NCI-H1436 (cell line): ENCODE measurements around the gene CPT2.

Experiments used
- DNase-seq: peaks from one replicate; lab custom pipeline; 2025; lab: John Stamatoyannopoulos, UW

CPT2 gene

DNA sequence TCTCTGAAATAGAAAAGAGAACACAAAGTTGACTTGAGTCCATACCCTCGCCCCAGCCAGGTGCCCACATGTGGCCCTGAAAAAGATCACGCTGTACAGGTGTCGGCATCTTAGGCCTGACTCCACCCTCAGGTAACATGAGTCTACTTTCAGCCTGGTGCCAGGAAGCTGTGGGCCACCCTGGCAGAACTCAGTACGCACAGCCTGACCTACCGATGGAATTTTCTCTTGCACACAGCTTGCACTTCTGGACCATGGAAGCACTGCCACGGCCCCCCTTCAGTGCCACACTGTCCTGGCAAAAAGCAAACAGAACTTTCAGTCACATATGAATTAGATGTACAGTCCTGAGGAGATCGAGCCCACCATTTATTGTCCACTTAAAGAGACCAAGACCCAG, 21.6 kb downstream of the CPT2 start:
- no peak for DNase-seq

DNA sequence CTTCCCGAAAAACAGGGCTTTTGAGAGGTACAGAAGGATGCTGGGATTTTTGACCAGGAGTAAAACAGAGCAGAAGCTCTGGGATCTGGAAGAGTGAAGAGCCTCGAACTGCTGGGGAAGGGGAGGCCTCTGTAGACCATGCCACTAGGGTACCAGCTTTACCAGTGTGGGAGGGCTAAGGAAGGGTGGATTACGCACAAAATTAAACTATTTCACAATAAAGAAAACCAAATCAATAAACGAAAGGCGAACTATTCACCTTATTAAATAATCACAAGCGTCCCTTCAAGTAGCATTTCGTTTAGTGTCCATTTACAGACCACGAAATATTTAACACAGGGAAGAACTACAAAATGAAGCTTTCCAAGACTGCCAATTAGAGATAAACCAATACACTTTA, 23.1 kb downstream of the CPT2 start:
- no peak for DNase-seq

DNA sequence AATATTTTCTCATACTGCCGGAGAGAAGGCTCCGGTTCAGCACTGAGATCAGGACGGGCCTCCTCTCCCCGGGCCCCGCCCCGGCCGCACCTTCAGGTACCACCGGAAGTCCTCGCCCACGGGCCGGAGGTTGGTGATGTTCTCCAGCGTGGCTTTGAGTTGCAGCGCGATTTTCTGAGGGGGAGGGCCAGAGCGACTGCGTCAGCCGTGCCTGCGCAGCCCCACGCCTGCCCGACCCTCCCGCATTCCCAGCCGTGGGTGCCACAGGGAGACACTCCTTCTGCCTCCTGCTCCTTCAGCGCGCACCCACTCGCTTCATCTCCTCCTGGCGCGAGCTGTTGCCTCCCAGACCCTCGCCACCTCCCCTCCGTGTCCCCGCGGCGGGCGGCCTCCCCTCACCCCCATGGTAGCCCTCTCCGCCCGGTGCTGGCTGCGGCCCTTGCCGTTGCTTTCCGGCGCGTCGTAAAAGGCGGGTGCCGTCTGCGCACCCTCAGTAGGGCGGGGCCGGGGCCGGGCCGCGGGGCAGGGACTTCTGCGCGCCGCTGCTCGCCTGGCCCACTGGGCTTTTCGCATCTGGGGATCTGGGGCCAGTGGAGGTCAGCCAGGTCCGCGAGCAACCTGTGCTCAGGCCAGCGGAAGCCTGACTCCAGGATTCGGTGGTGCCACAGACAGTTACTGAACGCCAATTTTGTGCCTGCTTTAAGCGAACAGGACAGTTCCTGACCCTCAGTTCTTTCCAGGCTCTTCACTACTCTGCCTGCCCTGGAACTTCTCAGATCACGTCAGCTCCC, 23.7 kb downstream of the CPT2 start, which contains the start of gene CZIB:
CZIB (minus strand) TSS at position 464 of the 791 bp plus-strand sequence; CDS start at position 405, 59 bp downstream.
- peak; percentile 87 for DNase-seq

DNA sequence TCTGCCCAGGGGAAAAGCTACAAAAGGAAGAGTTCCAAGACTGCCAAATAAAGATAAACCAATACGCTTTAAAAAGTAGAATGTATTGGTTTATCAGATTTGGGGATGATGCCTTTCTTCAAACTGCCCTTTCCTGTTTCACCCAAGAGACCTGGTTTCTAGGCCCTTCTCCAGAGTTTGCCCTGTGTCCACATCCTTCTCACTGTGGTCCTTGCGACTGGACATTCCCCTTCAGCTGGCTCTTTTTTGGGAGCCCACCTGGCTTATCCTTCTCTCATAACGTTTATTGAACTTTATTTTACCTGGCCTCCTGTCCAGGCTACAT, 24.3 kb downstream of the CPT2 start:
- no peak for DNase-seq

DNA sequence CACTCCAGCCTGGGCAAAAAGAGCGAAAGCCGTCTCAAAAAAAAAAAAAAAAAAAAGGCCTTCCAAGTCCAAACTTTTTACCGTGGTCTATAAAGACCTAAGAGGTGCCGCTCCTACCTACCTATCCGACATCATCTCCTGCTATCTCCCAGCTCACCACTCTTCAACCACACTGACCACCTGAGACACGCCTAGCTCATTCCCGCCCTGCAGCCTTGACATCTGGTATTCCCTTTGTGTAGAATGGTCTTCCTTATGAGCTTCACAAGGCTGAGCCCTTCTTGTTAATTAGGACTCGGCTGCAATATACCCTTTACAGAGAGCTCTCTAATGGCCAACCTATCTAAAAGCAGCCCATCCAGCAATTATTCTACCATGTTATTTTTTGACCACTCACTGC, 41.0 kb downstream of the CPT2 start:
- DNase-seq = no peak

DNA sequence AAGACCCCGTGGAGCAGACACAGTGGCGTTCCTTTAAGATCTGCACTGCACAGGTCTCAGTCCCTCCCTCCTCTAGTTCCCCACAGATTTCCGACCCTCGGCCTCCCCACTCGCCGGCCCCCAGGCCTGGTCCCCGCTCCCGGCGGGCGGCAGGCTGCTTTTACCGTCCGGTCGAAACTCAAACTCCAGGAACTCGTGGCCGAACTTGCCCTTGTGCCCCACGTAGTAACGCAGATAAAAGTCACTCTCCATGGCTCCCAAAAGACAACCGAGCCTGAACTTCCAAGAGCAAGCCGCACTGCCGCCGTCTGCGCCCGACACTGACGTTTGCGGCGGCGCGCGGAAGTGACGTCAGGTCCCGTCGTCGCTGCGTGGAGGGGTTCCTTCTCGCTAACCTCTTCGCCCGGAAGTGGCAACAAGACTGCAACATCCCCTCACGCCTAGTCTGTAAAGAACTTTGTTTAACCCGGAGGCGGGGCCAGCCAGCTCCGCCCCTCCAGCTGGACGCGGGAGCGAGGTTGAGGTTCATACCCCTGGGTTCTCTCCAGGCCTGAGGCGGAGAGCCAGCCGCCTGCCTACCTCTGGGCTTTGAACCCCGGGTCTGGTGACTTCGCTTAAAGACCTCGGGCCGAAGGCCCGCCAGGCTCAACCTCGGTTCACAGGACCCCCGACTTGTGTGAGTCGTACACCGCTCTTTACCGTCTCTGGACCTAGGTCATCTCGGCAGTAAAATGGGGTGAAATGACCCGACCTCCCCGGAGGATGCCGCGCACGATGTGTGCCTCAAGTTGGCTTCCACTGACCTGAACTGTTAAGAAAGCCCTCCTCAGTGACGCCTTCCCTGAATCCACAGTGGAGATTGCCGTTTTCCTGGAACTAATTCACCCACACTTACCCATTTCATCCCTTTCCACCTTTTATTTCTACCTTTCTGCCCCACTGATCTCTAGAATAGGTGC, 41.9 kb downstream of the CPT2 start, which contains the start of gene MAGOH:
MAGOH (minus strand) TSS at position 322 of the 959 bp plus-strand sequence; CDS start at position 252, 70 bp downstream.
- DNase-seq = peak; percentile 93

DNA sequence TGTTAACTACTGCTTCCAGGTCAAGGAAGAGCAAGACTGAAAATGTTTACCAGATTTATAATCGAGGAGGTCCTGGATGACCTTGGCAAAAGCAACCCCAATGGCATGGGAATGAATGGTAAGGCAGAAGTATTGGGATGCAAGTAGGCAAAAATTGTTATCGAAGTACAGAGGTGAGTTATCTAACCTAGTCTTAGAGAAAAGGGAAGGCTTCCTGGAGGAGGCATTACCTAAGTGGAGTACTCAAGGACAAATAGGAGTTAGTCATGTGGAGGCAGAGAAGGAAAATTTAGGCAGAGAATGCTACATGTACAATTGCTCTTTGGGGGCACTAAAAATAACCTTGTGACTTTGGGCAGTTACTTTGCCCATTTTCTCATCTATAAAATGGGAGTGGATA, 45.2 kb downstream of the CPT2 start:
- no peak for DNase-seq

DNA sequence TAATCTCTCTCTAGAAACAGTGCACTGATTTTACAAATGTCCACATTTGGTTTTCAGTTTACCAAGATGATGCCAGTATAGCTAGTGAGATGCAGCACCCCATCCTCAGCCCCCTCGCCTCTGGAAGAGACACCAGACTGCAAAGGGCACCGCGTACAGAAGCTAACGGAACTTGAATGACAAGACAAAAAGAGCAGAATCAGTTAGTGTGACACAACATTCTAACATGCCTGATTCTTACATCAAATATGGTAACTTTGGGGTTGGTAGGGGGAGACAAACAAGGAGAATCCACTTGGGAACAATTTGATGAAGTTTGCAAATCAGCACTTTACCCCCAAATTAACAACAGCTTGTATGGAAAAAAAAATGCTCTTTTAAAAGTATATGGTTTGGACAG, 45.8 kb downstream of the CPT2 start:
- DNase-seq = no peak

DNA sequence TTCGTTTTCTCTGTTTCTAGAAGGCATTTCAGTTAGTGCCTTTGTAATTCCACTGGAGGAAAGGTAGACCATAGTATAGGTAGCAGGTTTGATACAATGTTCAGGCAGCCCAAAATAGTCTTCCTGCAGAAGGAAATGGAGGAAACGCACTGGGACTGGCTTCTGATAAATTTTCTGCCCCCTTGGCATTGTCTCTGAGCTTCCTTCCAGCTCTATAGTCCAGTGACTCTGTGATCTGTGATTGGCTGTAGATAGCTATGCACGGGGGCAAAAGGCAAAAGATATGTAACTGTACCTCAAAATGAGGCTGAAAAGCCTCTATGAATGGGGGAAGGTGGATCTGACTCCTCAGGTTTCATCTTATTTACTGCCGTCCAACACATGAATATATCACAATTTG, 47.5 kb downstream of the CPT2 start:
- no peak for DNase-seq

DNA sequence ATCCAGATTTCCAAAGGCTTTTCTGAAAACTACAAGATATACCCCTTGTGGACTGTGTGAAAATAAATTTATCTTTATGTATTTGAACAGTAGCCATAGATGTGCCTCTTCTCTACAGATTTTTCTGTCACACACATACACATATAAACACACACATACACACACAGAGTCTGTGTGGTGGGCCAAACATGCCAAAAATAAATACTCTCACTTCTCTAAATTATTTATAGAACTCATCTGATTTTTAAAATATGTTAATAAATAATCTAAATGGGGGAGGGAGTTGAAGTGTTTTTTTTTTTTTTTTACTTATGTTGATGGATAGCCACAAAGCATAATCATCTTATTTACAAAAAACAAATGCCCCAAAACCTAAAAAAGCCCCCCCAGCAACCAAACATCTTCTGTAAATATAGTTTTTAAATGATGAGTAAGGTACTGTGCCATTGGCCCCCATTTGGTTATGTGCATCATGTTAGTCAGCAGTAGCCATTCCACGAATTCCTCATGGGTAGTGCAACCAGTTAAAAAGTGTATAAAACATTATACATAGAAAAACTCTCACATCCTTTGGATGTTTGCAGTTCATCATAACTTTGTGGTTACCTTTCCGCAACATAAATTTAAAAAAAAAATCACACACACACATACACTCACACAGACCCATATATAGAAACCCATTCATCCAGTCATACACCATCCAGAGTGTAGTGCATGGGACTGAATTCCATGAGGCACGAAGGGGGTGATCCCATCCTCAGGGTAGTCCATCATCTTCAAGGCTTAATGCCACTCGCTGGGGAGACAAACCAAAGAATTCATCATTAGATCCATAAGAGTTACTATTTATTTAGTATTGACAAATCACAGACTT, 49.9 kb downstream of the CPT2 start:
- DNase-seq = no peak

DNA sequence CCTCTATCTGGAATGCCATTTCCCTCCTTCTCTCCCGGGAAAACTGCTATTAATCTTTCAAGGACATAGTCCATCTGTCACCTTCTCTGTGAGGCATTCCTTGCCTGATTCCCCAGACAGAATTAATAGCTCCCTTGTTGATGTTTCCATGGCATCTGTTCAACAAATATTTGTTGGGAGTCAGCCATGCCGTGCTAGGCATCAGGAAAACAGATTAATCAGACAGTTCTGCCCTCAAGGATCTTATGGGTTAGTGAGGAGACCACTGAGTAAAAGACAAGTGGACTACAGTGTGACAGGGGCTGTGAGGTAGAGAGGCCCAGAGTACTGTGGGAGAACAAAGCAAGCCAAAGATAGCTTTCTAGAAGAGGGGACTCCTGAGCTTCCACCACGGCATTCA, 53.1 kb downstream of the CPT2 start:
- no peak for DNase-seq

DNA sequence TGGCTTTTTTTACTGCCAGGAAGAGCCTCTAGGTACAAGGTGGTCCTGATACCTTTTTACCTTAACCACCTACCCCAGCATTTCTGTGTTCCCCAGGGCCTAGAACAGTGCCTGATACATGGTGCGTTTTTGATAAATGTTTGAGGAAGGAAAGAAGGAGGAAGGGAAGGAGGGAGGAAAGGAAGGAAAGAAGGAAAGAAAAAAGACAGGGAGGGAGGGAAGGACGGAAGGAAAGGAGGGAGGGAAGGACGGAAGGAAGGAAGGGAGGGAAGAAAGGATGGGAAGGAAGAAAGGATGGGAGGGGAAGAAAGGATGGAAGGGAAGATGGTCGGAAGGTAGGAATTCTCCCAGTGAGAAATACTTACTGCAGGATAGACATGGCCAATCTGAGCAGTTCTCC, 53.7 kb downstream of the CPT2 start:
- no peak for DNase-seq

DNA sequence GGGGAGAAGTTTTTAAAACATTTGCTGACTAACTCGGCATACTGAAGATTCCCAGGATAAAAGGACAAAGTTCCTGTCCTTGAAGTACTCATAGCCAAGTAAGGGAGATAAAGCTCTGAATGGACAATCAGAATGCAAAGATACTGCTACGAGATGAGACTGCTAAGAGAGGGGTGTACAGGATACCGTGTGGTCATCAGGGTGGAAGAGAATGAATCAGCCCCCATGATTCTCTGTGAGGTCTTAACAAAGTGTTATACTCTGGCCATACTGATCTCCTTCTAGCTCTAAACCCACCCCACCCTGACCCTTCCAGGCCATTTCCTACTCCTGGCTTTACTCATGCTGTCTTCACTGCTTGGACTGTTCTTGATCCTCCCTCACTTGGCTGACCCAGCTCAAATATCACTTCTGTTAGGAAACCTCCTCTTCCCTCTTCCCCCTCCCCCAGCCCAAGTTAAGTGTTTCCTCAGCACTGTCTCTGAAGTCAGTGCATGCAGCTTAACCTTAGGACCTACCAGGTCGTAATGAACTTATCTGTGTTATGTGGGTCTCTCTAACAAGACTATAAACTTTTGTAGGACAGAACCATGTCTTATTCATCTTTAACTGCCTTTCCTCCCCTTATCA, 57.5 kb downstream of the CPT2 start:
- DNase-seq = no peak

DNA sequence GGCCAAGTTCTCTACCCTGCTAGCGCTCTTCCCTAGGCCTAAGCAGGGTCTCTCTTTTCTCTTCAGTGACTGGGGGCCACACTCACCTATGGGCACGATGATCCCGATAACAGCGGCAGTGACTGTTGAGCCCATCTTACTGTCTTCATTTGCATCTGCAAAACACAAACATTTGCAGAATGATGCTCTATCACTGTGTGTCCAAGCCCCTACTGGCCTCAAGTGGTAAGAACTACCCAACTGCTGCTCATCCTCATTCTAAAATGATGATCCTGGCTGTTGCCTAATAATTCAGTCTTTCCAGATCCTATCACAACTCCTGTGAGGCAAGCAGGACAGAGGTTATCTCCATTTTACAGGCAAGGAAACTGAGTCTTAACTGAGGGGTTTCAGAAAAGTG, 58.4 kb downstream of the CPT2 start:
- no peak for DNase-seq

DNA sequence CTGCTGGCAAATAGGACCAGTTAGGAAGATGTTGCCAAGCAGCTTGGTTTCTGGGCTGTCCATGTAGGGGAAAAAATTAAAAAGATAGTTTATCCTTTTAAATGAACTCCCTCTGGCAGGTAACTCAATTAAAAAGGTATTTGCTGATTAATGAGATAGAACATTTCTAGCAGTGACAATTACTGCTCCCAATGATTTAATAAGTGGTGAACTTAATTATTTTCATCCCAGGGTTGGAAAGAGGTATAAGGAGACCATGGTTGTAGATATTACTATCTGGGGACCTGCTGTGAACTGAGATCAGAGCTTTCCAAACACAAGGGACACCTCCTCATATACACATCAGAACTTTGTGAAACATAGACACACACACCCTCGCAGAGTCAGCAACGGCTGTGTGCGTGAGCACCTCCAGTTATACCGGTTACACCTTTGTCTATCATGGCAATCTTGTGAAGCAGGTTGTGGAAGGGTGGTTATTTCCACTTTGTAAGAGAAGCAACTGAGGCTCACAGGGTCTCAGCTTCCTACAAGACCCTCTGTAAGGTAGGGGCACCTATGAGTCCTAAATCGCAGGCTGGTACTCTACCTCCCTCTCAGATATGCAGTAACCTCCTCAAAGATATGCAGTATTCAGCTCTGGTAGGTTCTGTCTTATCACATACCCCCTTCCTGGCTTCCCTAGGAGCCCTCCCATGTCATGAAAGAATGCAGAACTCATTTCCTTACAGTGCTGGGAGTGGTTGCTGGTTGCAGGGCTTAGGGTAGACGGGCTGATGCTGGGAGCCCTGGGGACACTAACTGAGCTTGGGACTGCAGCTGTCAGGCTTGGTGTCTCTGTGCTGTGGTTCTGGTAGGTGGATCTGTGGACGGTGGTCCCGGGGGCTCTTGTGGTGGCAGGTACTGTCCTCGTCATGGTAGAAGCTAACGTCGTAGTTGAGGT, 60.2 kb downstream of the CPT2 start:
- no peak for DNase-seq

DNA sequence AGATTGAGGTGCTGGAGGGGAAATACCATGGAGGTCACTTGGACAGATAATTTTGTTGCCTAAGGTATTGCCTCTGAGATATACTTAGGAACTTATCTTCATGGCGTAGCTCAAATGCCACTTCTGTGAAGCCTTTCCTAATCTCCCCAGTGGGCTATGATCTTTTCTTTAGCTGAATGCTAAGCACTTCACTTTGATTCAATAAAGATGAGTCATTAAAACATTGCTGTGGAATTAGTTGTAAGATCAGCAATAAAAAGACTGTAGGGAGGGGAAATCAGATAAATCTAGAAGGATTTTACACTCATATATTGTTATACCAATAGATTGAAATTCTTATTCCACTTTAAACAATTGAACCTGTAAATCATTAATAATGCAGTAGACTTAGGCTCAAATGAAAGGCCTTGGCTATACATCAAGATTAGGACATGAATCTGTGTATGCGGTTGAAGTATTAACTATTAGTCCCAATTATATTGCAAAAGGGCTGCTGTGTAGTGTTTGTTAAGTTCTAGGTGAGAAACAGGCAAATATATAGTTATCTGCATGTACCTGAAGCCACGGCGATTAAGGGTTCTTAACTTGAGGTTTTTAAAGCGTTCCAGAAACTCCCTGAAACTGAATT, 60.9 kb downstream of the CPT2 start:
- no peak for DNase-seq

DNA sequence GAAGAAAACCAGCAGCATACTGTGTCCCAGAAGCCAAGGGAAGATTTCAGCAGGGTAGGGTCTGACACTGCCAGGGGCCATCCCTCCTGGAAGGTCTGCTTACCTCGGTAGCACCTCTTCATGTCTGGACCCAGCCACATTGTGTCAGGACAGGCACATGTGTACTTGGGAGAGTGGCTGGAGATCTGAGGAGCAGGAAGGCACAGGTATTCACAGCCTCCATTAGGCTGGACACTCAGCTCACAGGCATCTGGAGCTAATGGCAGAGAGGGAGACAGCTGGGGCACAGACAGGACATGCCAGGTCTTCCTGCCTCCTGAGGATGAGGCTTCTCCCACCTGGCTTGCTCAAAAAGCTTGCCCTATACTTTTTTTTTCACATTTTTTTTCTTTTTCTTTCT, 61.6 kb downstream of the CPT2 start:
- no peak for DNase-seq

DNA sequence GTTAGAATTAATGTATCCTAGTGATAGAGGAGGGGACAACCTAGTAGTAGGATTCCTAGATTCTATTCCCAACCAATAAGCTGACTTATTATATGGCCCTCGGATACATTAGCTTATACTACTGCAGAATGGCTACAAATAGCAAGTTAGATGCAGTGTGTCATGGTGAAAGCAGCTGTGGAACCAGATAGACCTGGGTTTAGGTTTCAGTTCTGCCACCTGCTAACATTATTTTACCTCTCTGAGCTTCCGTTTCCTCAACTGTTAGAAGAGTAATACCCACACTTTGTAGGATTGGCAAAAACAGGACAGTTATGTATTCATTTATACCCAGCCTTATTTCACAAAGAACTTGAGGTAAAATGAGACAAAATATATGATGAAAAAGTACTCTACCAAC, 63.3 kb downstream of the CPT2 start:
- no peak for DNase-seq

DNA sequence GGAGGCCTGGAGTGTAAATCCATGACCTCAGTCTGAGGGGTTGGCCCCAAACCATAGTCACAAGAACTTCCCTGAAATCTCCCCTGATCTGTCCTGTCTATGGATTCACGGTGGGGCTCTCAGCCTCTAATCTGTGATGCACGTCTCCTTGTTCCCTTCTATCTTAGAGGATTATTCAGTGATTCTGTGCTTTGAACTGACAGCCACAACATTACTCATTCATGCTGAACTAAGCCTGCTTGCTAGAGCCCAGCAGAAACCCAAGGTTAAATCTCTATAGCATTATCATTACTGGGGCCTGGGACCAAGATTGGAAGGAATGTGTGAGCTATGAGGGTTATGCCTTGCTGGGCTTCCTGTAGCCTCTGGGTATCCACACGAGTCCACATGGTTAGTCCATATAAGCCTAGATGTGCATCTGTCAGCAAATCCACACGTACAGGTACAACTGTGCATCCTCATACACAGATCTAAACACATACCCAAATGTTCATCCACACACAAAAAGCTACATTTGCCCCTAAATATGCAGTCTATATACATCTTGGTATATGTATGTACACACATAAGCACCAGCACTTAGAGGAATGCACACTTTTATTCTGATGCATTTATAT, 64.1 kb downstream of the CPT2 start:
- DNase-seq = no peak

DNA sequence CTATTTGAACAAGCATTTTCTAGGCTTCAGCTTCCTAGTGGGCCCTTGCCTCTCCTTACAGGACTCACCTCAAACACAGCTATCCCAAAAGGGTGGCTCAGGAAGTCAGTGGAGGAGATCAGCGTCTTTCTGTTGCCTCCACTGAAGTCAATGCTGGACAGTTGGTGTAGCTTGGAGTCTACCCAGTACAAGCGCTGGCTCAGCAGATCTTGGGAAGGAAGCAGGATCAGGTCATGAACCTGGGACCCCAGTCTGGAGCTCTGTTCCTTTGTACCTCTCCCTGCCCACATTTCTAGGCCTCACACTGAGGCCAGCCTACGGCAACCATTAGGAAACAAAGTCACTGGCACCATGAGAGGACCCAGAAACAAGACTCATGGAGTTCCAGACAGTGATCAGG, 65.4 kb downstream of the CPT2 start:
- no peak for DNase-seq
